GM19324 (cell line): ENCODE measurements around the gene TTC21A.
"Not testable (repeated sequence)": the region's sequence is repeated elsewhere in the genome, so short reads cannot be mapped to it uniquely, and the experiment has no call there.

Experiments
- ATAC-seq: cut with Tn5 transposase; IDR thresholded peaks from one replicate; pipeline ENCODE4 v1.9.1; 2021; ENCODE audit warnings: mild to moderate bottlenecking, moderate library complexity; ENCODE audit not compliant: unreplicated experiment, low FRiP score

TTC21A gene, protein sequence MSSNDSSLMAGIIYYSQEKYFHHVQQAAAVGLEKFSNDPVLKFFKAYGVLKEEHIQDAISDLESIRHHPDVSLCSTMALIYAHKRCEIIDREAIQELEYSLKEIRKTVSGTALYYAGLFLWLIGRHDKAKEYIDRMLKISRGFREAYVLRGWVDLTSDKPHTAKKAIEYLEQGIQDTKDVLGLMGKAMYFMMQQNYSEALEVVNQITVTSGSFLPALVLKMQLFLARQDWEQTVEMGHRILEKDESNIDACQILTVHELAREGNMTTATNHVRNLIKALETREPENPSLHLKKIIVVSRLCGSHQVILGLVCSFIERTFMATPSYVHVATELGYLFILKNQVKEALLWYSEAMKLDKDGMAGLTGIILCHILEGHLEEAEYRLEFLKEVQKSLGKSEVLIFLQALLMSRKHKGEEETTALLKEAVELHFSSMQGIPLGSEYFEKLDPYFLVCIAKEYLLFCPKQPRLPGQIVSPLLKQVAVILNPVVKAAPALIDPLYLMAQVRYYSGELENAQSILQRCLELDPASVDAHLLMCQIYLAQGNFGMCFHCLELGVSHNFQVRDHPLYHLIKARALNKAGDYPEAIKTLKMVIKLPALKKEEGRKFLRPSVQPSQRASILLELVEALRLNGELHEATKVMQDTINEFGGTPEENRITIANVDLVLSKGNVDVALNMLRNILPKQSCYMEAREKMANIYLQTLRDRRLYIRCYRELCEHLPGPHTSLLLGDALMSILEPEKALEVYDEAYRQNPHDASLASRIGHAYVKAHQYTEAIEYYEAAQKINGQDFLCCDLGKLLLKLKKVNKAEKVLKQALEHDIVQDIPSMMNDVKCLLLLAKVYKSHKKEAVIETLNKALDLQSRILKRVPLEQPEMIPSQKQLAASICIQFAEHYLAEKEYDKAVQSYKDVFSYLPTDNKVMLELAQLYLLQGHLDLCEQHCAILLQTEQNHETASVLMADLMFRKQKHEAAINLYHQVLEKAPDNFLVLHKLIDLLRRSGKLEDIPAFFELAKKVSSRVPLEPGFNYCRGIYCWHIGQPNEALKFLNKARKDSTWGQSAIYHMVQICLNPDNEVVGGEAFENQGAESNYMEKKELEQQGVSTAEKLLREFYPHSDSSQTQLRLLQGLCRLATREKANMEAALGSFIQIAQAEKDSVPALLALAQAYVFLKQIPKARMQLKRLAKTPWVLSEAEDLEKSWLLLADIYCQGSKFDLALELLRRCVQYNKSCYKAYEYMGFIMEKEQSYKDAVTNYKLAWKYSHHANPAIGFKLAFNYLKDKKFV (N-terminal part only)

DNA sequence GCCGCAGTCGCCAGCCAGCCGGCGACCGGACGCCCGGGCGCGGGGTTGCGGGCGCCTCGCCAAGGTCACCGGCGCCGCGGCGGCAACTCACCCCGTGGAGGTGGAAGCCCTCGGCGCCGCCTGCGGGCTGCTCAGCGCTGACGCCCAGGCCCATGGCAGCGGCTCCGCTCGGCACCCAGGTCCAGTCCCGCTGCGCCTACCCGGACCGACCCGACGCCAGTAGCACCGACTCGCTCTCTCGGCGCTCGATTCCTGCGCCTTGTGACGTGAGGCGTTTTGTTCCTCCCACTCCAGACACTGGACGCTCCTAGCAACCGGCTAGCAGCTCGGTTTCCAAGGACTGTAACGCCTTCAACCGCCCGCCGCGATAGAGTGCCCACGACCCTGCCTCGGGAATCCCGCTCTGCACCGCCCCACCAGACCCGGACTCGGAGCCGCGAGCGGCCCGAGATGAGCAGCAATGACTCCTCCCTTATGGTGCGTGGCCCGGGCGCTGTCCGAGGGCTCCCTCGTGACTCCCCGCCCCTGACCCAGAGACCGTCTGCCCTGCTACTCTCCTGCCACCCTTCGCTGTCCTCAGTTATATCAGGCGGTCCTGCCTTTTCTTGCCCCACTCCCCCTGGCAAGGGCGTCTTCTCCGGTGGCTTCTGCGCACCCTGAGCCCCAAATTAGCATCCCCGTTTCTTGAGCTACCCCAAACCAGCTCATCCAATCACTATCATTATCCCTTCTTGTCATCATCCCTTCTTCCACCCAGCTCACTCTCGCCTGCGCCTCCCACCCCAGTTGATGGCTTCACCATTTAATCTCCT is at the start of gene TTC21A, which contains the start of gene GORASP1:
TTC21A (plus strand) TSS at position 293 of the 812 bp plus-strand sequence; CDS start at position 451, 158 bp downstream.
GORASP1 (minus strand) TSS at position 240 of the 812 bp plus-strand sequence; CDS start at position 154, 86 bp downstream.
- ATAC-seq, result peak; percentile 57

DNA sequence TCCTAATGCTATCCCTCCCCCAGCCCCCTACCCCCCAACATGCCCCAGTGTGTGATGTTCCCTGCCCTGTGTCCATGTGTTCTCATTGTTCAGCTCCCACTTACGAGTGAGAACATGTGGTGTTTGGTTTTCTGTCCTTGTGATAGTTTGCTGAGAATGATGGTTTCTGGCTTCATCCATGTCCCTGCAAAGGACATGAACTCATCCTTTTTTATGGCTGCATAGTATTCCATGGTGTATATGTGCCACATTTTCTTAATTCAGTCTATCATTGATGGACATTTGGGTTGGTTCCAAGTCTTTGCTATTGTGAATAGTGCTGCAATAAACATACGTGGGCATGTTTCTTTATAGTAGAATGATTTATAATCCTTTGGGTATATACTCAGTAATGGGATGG is 46.3 kb upstream of the TTC21A start:
- ATAC-seq, result not testable (repeated sequence)

DNA sequence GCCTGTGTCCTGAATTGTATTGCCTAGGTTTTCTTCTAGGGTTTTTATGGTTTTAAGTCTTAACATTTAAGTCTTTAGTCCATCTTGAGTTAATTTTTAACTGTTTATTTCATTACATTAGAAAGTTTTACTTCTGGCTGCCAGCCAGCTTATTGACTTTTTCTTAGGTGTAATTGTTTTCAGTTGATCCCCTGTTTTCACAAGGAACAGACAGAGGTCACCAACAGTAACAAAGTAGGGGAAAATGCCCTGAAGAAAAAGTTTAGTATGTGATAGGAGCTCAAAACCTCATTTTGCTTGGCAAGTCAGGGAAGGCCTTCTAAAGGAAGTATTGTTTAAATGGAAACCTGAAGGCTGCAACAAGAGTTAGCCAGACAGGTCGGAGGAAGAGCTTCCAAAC is 45.3 kb upstream of the TTC21A start:
- no peak for ATAC-seq

DNA sequence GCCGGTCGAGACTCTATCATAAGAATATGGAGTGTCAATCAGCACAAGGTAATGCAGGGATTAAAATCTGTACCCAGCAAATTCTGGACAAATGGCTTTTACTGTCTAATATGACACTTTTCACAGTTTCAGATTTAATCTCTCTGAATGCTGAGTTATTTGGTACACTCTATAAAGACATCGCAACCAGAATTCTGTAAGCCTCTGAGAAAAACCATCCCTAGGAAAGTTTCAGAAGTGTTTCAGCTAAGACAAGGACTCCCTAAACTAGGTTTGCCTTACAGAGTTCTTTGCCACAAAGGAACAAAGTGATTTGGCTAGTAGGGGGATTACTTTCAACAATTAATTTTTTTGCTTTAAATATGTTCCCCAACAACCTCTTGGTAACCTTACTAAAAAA is 44.3 kb upstream of the TTC21A start:
- ATAC-seq, result no peak

DNA sequence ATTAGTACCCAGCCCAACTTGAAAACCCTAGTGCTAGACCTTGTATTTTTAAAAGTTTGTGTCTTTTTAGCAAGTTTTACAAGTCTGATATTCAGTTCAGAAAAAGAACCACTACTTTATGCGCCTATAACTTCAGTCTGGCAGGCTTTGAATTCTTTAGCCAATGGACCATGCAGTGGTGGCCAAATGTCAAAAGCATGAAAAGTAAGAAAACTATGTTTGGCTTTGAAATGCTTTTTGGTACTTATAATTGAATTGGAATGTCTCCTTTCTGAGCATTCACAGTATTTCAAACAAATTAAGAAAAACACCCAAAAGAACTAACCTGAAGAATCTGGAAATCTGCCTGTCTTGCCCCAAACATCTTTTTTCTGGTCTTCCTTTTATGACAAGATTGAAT is 42.8 kb upstream of the TTC21A start:
- ATAC-seq, result no peak

DNA sequence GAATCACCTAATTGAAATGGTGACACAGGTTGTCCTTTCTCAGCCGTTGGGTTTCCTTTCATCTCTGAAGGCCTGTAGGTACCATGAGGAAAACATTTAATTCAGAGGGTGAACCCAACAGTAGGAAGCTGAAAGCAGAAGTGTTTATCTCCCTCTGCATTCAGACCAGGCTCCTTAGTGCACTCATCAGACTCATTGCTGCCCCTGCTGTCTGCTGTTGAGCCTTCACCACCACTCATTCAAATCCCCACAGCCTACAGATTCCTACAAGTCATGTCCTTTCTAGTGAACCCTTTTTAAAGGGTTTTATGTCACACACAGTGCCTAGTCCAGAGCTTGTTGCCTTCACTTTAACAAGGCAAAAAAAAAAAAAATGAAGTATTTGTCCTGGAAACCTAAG is 42.3 kb upstream of the TTC21A start:
- ATAC-seq, result peak; percentile 65

DNA sequence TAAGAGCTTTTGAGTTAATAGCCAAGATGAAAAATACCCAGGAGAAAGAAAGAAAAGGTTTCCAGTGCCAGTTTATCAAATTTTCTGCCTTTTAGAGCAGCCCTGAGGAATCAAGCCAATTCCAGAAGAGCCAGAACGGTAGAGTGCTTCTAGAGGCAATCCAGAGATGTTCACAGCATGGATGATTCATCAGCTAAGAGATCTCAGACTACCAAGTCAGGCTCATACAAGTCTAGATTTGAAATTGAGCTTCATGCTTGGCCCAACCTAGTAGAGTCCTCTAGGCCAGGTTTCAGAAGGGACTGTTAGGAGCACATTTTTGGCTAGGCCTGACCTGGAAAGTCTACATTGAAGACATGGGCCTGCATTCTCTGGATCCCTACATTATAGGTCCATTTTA is 40.2 kb upstream of the TTC21A start:
- ATAC-seq, result no peak

DNA sequence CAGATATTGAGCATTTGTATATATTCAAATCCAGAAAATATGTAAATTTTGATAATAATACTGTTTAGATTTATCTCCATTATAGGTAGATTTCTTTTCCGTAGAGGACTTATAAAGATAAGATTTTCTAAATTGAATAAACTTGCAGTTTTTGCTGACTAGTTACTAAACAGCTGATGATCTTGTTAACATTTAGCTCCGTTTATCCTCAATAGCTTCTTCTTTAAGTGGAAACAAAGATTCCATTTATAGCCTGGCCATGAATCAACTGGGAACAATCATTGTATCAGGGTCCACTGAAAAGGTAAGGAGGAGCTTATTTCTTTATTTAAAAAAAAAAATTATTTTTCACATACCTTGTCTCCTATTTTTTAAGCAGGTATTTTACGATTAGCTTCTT is 38.9 kb upstream of the TTC21A start:
- no peak for ATAC-seq

DNA sequence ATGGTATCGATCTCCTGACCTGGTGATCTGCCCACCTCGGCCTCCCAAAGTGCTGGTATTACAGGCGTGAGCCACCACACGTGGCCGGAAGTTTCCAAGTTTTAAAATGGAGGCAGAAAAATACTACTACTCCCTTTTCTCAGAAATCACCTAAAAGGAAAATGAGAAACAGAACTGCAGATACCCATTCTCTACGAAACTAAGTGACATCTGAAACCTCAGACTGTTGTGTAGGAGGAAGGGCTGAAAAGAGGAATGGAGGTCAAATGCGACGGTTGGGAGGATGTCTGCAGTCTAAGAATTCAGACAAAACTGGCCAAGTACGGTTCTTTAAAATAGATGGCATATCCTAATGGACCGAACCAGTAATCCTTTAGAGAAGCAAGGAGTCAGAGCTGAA is 31.6 kb upstream of the TTC21A start:
- no peak for ATAC-seq

DNA sequence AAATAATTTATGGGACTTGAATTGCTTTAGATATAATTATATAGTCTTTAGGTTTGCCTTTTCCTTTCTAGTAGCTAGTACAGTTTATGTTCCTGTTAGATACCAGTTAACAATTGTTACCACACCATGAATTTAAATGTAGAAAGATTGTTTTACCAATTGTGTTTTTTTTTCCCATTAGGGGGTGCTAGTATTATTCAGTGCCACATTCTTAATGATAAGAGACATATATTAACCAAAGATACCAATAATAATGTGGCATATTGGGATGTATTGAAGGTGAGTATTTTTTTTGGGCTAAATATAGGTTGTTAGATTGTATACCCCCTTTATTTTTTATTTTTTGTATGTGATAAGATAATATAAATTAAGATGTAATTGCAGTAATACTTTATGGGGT is 27.9 kb upstream of the TTC21A start:
- no peak for ATAC-seq

DNA sequence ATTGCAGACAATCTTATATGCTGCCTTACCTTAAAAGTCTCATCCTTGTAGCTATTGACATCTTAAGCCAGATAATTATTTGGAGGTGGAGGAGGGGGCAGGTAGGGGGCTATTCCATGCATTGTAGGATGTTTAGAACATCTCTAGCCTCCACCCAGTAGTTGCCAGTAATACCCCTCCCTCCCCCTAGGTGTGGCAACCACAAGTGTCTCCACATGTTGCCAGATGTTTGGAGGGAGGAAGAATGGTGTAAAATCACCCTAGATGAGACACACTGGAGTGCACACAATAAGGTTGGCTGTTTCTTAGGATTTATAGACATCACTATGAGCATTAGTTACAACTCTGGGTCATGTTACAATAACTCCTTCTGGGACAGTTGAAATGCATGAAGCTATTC is 27.5 kb upstream of the TTC21A start:
- ATAC-seq, result no peak

DNA sequence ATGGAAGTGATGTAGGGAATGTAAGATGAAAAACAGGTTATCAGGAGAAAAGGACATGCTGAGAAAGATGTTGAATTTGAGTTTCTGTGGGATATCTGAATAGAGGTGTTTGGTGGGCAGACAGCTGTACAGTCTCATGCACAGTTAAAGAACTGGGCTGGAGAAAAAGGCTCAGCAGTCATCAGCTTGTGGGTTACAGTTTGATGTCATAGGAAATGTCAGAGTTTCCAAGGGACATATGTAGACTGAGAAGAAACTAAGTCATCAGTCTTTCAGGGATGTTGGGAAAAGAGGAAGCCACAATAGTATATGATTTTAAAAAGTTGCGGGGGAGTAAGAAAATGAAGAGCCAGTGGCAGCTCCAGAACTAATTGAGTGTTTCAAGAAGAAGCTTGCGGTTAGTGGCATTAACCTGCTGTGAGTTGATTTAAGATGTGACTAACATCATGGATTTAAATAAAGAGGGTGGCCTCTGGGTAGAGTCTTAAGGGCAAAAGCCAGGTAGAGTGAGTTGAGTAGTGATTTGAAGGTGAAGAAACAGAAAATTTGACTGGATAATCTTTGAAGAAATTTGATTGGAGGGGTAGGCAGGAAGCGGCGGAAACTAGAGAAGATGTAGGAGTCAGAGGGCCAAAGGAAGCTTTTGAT is 24.7 kb upstream of the TTC21A start:
- no peak for ATAC-seq

DNA sequence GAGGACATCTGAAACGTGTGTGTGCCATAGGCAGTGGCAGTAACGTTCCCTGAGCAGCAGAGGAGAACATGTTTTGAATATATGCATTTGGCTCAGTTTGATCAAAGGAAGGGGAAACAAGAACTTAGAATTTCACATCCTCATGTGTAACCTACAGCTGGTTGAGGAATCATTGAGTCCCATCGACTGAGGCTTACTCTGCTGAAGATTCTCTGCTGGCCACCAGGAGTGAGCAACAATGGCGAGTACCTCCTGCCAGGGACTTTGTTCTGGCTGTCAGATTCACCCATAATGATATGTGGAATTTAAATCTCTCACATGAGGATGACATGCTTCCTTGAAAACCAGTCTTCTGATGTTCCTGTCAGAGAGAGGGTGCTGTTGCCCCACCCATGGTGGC is 21.3 kb upstream of the TTC21A start:
- no peak for ATAC-seq

DNA sequence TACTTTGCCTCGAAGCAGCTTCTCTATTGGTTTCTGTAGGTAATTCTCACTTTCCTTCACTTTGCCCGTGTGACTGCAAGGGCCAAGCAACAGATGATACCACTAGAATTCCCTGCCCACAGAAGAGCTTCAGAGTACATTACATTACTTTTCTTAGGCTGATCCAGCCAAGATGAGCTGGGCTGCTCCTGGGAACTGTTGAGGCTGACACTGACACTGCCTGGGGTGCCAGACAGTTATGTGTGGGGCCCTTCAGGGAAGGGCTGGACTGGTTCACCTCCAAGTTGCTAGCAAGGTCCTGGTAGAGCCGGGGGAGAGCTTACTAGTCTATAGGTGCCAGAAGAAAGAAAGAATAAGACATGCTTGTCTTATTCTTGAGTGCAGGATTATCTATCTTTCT is 19.0 kb upstream of the TTC21A start:
- ATAC-seq, result no peak

DNA sequence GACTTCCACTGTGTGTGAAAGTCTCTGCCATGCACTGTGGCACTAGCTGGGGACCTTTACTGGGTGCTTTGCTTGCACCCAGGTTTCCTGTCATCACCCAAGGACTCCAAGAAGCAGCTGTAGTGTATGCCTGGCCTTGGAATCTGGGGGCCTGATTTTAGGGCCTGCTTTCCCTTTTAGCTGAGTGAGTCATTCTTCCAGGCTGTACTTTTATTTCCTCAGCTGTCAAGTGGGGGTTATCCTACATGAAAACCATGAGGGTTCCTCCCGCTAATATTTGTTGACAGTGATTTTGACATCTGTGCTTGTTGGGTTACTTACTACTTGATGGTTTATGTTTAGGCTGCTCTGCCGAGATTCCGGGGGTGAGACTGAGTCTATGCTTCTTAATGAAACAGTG is 18.6 kb upstream of the TTC21A start:
- no peak for ATAC-seq

DNA sequence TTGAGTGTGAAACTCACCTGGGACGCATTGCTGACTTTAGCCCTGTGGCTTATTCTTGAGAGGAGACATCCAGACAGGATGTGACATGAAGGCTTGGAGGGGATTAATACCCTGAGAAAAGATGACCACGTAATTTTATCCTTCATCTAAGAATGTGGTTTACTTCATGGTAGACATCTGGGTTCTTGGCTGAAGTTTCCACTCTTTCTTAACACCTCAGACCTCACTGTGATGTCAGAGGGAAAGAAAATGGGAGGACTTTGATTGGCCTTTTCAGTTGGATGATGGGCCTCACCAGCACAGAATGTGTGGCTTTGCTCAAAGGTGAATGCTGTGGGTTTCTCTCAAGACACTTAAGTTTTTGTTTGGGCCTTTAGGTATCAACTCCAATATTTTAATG is 16.6 kb upstream of the TTC21A start:
- no peak for ATAC-seq

DNA sequence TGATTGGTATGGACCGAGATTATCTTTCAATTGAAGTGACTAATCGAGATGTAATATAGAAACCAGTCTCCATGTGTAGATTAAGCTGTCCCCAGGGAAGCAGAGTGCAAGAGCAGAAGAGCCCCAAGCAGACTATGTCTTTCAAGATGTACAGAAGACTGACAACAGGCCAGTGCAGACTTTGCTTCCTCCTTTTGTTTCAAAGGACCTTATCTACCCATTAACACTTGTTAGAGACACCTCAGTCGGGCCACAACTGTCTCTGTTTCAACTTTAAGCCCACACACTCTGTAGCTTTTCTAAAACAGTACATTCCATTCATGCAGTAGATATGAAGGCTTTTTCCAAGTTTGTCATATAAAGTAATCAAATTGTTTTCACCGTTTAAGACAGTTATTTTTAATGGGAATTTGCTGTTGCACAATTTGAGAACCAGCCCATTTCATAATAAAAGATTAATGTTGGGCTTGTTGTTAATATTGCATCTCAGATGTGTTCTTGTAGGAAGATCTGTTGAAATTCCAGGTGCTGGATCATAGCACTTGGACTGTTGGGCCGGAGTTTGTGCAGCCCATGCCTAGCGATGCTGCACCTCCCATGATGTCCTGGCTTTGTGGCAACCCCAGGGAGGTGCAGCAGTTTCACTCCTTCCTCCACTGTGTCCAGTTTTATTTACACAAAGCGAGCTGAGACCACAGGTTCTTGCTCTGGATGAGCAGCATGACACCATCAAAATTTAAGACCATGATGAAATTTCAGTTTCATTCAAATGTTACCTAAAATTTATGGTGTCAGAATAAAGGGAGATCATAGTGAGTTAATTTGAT is 12.4 kb upstream of the TTC21A start:
- ATAC-seq, result no peak

DNA sequence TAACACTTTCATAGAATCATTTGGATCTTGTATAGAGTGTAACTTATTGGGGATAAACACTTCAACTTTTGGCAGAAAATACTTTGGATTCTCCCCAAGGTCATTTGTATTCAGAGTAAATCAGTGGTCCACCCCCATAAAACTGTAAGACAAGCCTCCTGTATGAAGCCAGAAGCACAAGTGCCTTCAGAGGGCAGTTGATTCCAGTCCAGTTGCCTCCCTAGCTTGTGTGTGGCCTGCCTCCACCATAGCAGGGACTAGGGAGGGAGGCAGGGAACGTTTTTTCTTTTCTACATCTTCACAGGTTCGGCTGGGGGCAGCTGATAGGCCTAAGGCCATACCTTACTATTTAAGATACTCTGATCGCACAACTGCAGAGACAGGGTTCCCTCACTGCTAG is 11.7 kb upstream of the TTC21A start:
- no peak for ATAC-seq

DNA sequence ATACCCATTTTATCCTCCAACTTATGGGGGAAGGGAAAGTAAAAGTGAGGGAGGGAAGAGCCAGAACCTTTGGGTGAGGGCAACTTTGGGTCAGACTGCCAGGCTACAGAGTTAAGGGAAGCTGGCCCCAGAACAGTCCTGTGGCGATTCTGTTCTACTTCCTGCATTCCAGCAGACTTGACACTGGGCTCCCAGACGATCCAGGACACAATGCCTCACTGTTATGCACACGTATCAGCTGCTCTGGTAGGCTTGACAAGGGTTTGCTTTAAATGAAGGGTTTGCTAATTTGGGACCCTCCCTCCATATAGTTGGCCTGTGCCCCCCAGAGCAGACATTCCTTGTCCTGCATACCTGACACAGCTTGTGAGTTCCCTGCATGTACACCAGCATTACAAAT is 10.7 kb upstream of the TTC21A start:
- no peak for ATAC-seq
